ENCODE results near the gene LGI1.
"Not testable (repeated sequence)": the region's sequence is repeated elsewhere in the genome, so short reads cannot be mapped to it uniquely, and the experiment has no call there.

LGI1 gene

GRCh38 chr10:93813507-93814465 is 56.0 kb downstream of the LGI1 start:
- Histone ChIP-seq H3K36me3 (ENCODE audit: control insufficient read depth, insufficient read depth, low read length) (no peaks in the 10 kb centered on the region), H3K9ac (ENCODE audit: low read depth, low read length) (no peak overlapping the region), H3K27me3 (ENCODE audit: control insufficient read depth, insufficient read depth, low read length) (peaks cover 23% of the 10 kb centered on the region), H3K4me1 (ENCODE audit: control insufficient read depth, insufficient read depth, low read length) (peaks cover 8% of the 10 kb centered on the region), H3K9me3 (ENCODE audit: control insufficient read depth, insufficient read depth, low read length) (no peaks in the 10 kb centered on the region), H3K4me3 (ENCODE audit: low read depth, low read length) (no peak overlapping the region)

- no peak overlapping the region for H3K9ac ChIP-seq (ENCODE audit: low read depth, low read length)
- H3K4me1 ChIP-seq (ENCODE audit: control insufficient read depth, insufficient read depth, low read length), result peaks cover 8% of the 10 kb centered on the region
- peaks cover 30% of the 10 kb centered on the region for H3K27me3 ChIP-seq (ENCODE audit: control insufficient read depth, insufficient read depth, low read length)
- H3K36me3 ChIP-seq (ENCODE audit: control insufficient read depth, insufficient read depth, low read length), result no peaks in the 10 kb centered on the region
- no peaks in the 10 kb centered on the region for H3K9me3 ChIP-seq (ENCODE audit: control insufficient read depth, insufficient read depth, low read length)
- H3K4me3 ChIP-seq (ENCODE audit: low read depth, low read length), result no peak overlapping the region
These were observed 57.8 kb downstream of the LGI1 start for GRCh38 chr10:93815304-93816096.

- Histone ChIP-seq H3K36me3 (ENCODE audit: control insufficient read depth, insufficient read depth, low read length) (no peaks in the 10 kb centered on the region), H3K4me1 (ENCODE audit: control insufficient read depth, insufficient read depth, low read length) (peaks cover 8% of the 10 kb centered on the region), H3K9me3 (ENCODE audit: control insufficient read depth, insufficient read depth, low read length) (no peaks in the 10 kb centered on the region), H3K9ac (ENCODE audit: low read depth, low read length) (no peak overlapping the region), H3K27me3 (ENCODE audit: control insufficient read depth, insufficient read depth, low read length) (peaks cover 30% of the 10 kb centered on the region), H3K4me3 (ENCODE audit: low read depth, low read length) (no peak overlapping the region)
These were observed 58.5 kb downstream of the LGI1 start for GRCh38 chr10:93816123-93816747.

- Histone ChIP-seq H3K9me3 (ENCODE audit: control insufficient read depth, insufficient read depth, low read length) (no peaks in the 10 kb centered on the region), H3K4me1 (ENCODE audit: control insufficient read depth, insufficient read depth, low read length) (peaks cover 8% of the 10 kb centered on the region), H3K36me3 (ENCODE audit: control insufficient read depth, insufficient read depth, low read length) (no peaks in the 10 kb centered on the region), H3K4me3 (ENCODE audit: low read depth, low read length) (no peak overlapping the region), H3K27me3 (ENCODE audit: control insufficient read depth, insufficient read depth, low read length) (peaks cover 30% of the 10 kb centered on the region), H3K9ac (ENCODE audit: low read depth, low read length) (no peak overlapping the region)
These were observed 60.4 kb downstream of the LGI1 start for GRCh38 chr10:93818086-93818485.

- Histone ChIP-seq H3K4me1 (ENCODE audit: control insufficient read depth, insufficient read depth, low read length) (peaks cover 6% of the 10 kb centered on the region), H3K36me3 (ENCODE audit: control insufficient read depth, insufficient read depth, low read length) (no peaks in the 10 kb centered on the region), H3K9ac (ENCODE audit: low read depth, low read length) (no peak overlapping the region), H3K9me3 (ENCODE audit: control insufficient read depth, insufficient read depth, low read length) (no peaks in the 10 kb centered on the region), H3K27me3 (ENCODE audit: control insufficient read depth, insufficient read depth, low read length) (peaks cover 30% of the 10 kb centered on the region), H3K4me3 (ENCODE audit: low read depth, low read length) (no peak overlapping the region)
These were observed 61.8 kb downstream of the LGI1 start for GRCh38 chr10:93819520-93819919.

GRCh38 chr10:93820434-93820833 is 62.7 kb downstream of the LGI1 start:
- Histone ChIP-seq H3K27me3 (ENCODE audit: control insufficient read depth, insufficient read depth, low read length) (peaks cover 35% of the 10 kb centered on the region), H3K4me1 (ENCODE audit: control insufficient read depth, insufficient read depth, low read length) (peaks cover 6% of the 10 kb centered on the region), H3K36me3 (ENCODE audit: control insufficient read depth, insufficient read depth, low read length) (no peaks in the 10 kb centered on the region), H3K9ac (ENCODE audit: low read depth, low read length) (no peak overlapping the region), H3K9me3 (ENCODE audit: control insufficient read depth, insufficient read depth, low read length) (no peaks in the 10 kb centered on the region), H3K4me3 (ENCODE audit: low read depth, low read length) (no peak overlapping the region)

GRCh38 chr10:93821051-93821772 is 63.5 kb downstream of the LGI1 start:
- no peak overlapping the region for H3K4me3 ChIP-seq (ENCODE audit: low read depth, low read length)
- no peak overlapping the region for H3K9ac ChIP-seq (ENCODE audit: low read depth, low read length)
- H3K27me3 ChIP-seq (ENCODE audit: control insufficient read depth, insufficient read depth, low read length), result peaks cover 39% of the 10 kb centered on the region
- no peaks in the 10 kb centered on the region for H3K9me3 ChIP-seq (ENCODE audit: control insufficient read depth, insufficient read depth, low read length)
- no peaks in the 10 kb centered on the region for H3K36me3 ChIP-seq (ENCODE audit: control insufficient read depth, insufficient read depth, low read length)
- peaks cover 5% of the 10 kb centered on the region for H3K4me1 ChIP-seq (ENCODE audit: control insufficient read depth, insufficient read depth, low read length)

- no peaks in the 10 kb centered on the region for H3K9me3 ChIP-seq (ENCODE audit: control insufficient read depth, insufficient read depth, low read length)
- H3K36me3 ChIP-seq (ENCODE audit: control insufficient read depth, insufficient read depth, low read length), result no peaks in the 10 kb centered on the region
- H3K4me1 ChIP-seq (ENCODE audit: control insufficient read depth, insufficient read depth, low read length), result peaks cover 8% of the 10 kb centered on the region
- peaks cover 59% of the 10 kb centered on the region for H3K27me3 ChIP-seq (ENCODE audit: control insufficient read depth, insufficient read depth, low read length)
- H3K9ac ChIP-seq (ENCODE audit: low read depth, low read length), result no peak overlapping the region
- H3K4me3 ChIP-seq (ENCODE audit: low read depth, low read length), result no peak overlapping the region
These were observed 68.6 kb downstream of the LGI1 start for GRCh38 chr10:93826355-93826754.

- peaks cover 68% of the 10 kb centered on the region for H3K27me3 ChIP-seq (ENCODE audit: control insufficient read depth, insufficient read depth, low read length)
- H3K9ac ChIP-seq (ENCODE audit: low read depth, low read length), result no peak overlapping the region
- H3K4me1 ChIP-seq (ENCODE audit: control insufficient read depth, insufficient read depth, low read length), result peaks cover 8% of the 10 kb centered on the region
- H3K4me3 ChIP-seq (ENCODE audit: low read depth, low read length), result no peak overlapping the region
- no peaks in the 10 kb centered on the region for H3K36me3 ChIP-seq (ENCODE audit: control insufficient read depth, insufficient read depth, low read length)
- H3K9me3 ChIP-seq (ENCODE audit: control insufficient read depth, insufficient read depth, low read length), result no peaks in the 10 kb centered on the region
These were observed 69.5 kb downstream of the LGI1 start for GRCh38 chr10:93827056-93827804.

GRCh38 chr10:93831065-93831464 is 73.3 kb downstream of the LGI1 start:
- H3K4me3 ChIP-seq (ENCODE audit: low read depth, low read length); H3K36me3 ChIP-seq (ENCODE audit: control insufficient read depth, insufficient read depth, low read length); H3K4me1 ChIP-seq (ENCODE audit: control insufficient read depth, insufficient read depth, low read length); H3K9ac ChIP-seq (ENCODE audit: low read depth, low read length): not testable (repeated sequence)
- peaks cover 13% of the 10 kb centered on the region for H3K9me3 ChIP-seq (ENCODE audit: control insufficient read depth, insufficient read depth, low read length)
- peaks cover 84% of the 10 kb centered on the region for H3K27me3 ChIP-seq (ENCODE audit: control insufficient read depth, insufficient read depth, low read length)

All from iPS-15b (cell line).